MM.1S (cell line): ENCODE results near the gene TSPYL4.

Source experiments
- DNase-seq: peaks from one replicate; pipeline ENCODE4 v3.0.0-alpha.2; 2015
- H2AFZ ChIP-seq: fragments of 300-600 bp; sonication (generic); 2 replicates; pipeline ENCODE4 v1.6.0; 2016; ENCODE audit warnings: antibody characterized with exemption, low read length
- H3F3A ChIP-seq: fragments of 300-600 bp; sonication (generic); 2 replicates; pipeline ENCODE4 v1.6.1; 2016; ENCODE audit warnings: mild to moderate bottlenecking, antibody characterized with exemption, low read length, moderate library complexity, mixed read lengths; ENCODE audit not compliant: insufficient read depth
- H3K27ac ChIP-seq: fragments of 300-600 bp; sonication (generic); 2 replicates; pipeline ENCODE4 v1.5.1; 2016; ENCODE audit warnings: mild to moderate bottlenecking, low read length
- H3K27me3 ChIP-seq: fragments of 300-600 bp; sonication (generic); replicated peaks from 2 replicates; pipeline ENCODE4 v1.6.0; 2016; ENCODE audit warnings: low read length; ENCODE audit not compliant: insufficient read depth
- H3K36me3 ChIP-seq: fragments of 300-600 bp; sonication (generic); replicated peaks from 2 replicates; pipeline ENCODE4 v1.6.1; 2016; ENCODE audit warnings: mild to moderate bottlenecking, low read length, mixed read lengths; ENCODE audit not compliant: insufficient read depth
- H3K4me1 ChIP-seq: fragments of 300-600 bp; sonication (generic); 2 replicates; pipeline ENCODE4 v1.6.1; 2016; ENCODE audit warnings: low read length, mixed read lengths
- H3K4me2 ChIP-seq: fragments of 300-600 bp; sonication (generic); 2 replicates; pipeline ENCODE4 v1.6.0; 2016; ENCODE audit warnings: low read depth, low read length
- H3K4me3 ChIP-seq: fragments of 300-600 bp; sonication (generic); 2 replicates; pipeline ENCODE4 v1.5.1; 2016; ENCODE audit warnings: low read length, mixed read lengths
- H3K79me2 ChIP-seq: fragments of 300-600 bp; sonication (generic); 2 replicates; pipeline ENCODE4 v1.6.1; 2016; ENCODE audit warnings: mixed run types, low read length, mixed read lengths
- H3K9ac ChIP-seq: fragments of 300-600 bp; sonication (generic); 2 replicates; pipeline ENCODE4 v1.6.1; 2016; ENCODE audit warnings: low read length, mixed read lengths
- H3K9me2 ChIP-seq: fragments of 300-600 bp; sonication (generic); replicated peaks from 2 replicates; pipeline ENCODE4 v1.6.1; 2016; ENCODE audit warnings: mild to moderate bottlenecking, low read length, mixed read lengths; ENCODE audit not compliant: insufficient read depth
- H3K9me3 ChIP-seq: fragments of 300-600 bp; sonication (generic); replicated peaks from 2 replicates; pipeline ENCODE4 v1.6.1; 2016; ENCODE audit warnings: mild to moderate bottlenecking, low read length, mixed read lengths; ENCODE audit not compliant: insufficient read depth
- H4K20me1 ChIP-seq: fragments of 300-600 bp; sonication (generic); 2 replicates; pipeline ENCODE4 v1.6.1; 2016; ENCODE audit warnings: mild to moderate bottlenecking, low read length, moderate library complexity, mixed read lengths; ENCODE audit not compliant: insufficient read depth
- EZH2 ChIP-seq: fragments of 300-600 bp; sonication (generic); optimal IDR thresholded peaks from 2 replicates; pipeline ENCODE3; 2017; ENCODE audit warnings: low read depth, mild to moderate bottlenecking, antibody characterized with exemption, low read length, mixed read lengths
- EZH2phosphoT487 ChIP-seq: fragments of 300-600 bp; sonication (generic); IDR thresholded peaks from 2 replicates; pipeline ENCODE4 v1.6.1; 2018; ENCODE audit warnings: antibody characterized with exemption, low read length
- TF ChIP-seq, protein P1 (sequence below): fragments of 300-600 bp; sonication (generic); IDR thresholded peaks from 2 replicates; pipeline ENCODE4 v1.5.1; 2016; ENCODE audit warnings: antibody characterized with exemption, low read length, mixed read lengths

TSPYL4 gene

DNA sequence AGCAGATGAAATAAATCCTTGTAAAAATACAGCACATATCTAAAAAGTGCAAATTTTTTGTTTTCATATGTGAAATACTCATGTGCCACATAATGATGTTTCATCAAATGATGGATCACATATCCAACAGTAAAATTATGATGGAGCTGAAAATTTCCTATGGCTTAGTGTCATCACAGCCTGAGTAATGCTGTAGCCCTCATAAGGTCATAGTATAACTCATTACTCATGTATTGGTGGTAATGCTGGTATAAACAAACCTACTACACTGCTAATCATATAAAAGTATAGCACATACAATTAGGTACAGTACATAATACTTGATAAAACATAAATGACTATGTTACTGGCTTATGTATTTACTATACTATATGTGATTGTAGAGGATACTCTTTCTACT is 12.9 kb upstream of the TSPYL4 start:
- Histone ChIP-seq H3F3A (no peaks in the 10 kb centered on the region), H3K27ac (no peak overlapping the region), H3K9ac (no peak overlapping the region), H3K4me1 (no peaks in the 10 kb centered on the region), H3K36me3 (no peaks in the 10 kb centered on the region), H3K4me3 (no peak overlapping the region), H3K9me3 (no peaks in the 10 kb centered on the region), H3K27me3 (no peaks in the 10 kb centered on the region), H3K4me2 (no peak overlapping the region), H3K9me2 (no peaks in the 10 kb centered on the region), H2AFZ (no peak overlapping the region), H4K20me1 (no peaks in the 10 kb centered on the region), H3K79me2 (no peaks in the 10 kb centered on the region)
- TF ChIP-seq EZH2phosphoT487 = no peak
- TF ChIP-seq, protein P1, sequence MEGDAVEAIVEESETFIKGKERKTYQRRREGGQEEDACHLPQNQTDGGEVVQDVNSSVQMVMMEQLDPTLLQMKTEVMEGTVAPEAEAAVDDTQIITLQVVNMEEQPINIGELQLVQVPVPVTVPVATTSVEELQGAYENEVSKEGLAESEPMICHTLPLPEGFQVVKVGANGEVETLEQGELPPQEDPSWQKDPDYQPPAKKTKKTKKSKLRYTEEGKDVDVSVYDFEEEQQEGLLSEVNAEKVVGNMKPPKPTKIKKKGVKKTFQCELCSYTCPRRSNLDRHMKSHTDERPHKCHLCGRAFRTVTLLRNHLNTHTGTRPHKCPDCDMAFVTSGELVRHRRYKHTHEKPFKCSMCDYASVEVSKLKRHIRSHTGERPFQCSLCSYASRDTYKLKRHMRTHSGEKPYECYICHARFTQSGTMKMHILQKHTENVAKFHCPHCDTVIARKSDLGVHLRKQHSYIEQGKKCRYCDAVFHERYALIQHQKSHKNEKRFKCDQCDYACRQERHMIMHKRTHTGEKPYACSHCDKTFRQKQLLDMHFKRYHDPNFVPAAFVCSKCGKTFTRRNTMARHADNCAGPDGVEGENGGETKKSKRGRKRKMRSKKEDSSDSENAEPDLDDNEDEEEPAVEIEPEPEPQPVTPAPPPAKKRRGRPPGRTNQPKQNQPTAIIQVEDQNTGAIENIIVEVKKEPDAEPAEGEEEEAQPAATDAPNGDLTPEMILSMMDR = no peak
- TF ChIP-seq EZH2 = no peak
- no peak for DNase-seq

DNA sequence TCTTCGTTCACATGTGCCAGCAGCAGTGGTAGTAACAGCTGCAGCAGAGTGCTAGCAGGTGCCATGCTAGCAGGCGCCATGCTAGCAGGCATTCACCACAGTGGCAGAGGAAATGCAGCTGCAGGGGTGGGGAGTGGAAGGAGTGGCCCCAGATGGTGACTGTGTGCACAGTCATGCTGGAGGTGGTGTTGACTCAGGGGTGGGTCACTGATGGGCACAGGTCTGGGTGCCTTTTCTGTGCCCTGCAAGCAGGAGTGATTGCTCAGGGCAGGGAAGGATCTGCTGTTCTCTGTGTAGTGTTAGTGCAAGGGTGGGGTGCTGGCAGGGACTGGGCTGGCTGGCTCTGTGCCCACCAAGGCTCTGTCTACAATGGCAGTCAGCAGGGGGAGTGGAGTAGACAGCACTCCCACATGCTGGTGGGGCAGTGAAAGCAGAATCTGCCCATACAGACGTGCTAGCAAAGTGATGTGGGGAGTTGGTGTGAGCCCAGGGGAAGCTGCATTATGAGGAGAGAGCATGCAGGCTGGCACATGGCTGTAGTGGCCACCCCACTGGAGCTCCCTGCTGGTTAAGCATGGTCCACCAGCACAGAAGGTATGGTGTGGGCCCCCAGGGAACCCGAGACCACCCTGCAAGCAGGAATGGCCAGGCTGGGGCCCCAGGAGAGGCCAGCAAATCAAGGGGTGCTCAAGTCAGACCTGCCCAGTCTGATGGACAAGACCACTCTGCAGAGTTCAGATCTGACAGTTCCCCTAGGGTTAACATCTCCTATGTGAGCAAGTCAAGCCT is 11.4 kb upstream of the TSPYL4 start:
- Histone ChIP-seq H3K9me2 (no peaks in the 10 kb centered on the region), H2AFZ (no peak overlapping the region), H3K4me2 (no peak overlapping the region), H3K79me2 (no peaks in the 10 kb centered on the region), H3K27ac (no peak overlapping the region), H3K27me3 (no peaks in the 10 kb centered on the region), H4K20me1 (no peaks in the 10 kb centered on the region), H3K4me3 (no peak overlapping the region), H3K4me1 (no peaks in the 10 kb centered on the region), H3F3A (no peaks in the 10 kb centered on the region), H3K36me3 (no peaks in the 10 kb centered on the region), H3K9me3 (no peaks in the 10 kb centered on the region), H3K9ac (no peak overlapping the region)
- TF ChIP-seq, protein P1 = no peak
- TF ChIP-seq EZH2 = no peak
- no peak for TF ChIP-seq EZH2phosphoT487
- no peak for DNase-seq

DNA sequence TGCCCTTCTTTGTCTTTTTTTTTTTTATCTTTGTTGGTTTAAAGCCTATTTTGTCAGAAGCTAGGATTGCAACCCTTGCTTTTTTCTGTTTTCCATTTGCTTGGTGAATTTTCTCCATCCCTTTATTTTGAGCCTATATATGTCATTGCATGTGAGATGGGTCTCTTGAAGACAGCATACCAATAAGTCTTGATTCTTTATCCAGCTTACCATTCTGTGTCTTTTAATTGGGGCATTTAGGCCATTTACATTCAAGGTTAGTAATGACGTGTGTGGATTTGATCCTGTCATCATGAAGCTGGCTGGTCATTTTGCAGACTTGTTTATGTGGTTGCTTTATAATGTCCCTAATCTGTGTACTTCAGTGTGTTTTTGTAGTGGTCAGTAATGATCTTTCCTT is 9.5 kb upstream of the TSPYL4 start:
- Histone ChIP-seq H3K4me2 (no peak overlapping the region), H4K20me1 (no peaks in the 10 kb centered on the region), H2AFZ (no peak overlapping the region), H3K9ac (no peak overlapping the region), H3K27ac (no peak overlapping the region), H3K9me3 (no peaks in the 10 kb centered on the region), H3K9me2 (no peaks in the 10 kb centered on the region), H3K79me2 (no peaks in the 10 kb centered on the region), H3K27me3 (no peaks in the 10 kb centered on the region), H3K36me3 (no peaks in the 10 kb centered on the region), H3K4me1 (no peaks in the 10 kb centered on the region), H3K4me3 (no peak overlapping the region), H3F3A (no peaks in the 10 kb centered on the region)
- DNase-seq = no peak
- TF ChIP-seq EZH2phosphoT487 (no peak), EZH2 (no peak)
- TF ChIP-seq, protein P1 = no peak
